Activated B cell treated with CpG ODN at 0.5 μM for 24 hours (primary cell): ENCODE measurements around the gene TPCN2. TPM values are rescaled to one million over a fixed set of nuclear protein-coding genes. Genes with fewer than 3 reads are reported as not detected.

Source experiments
- ATAC-seq: fragments of 200-7000 bp; cut with Tn5 transposase; one replicate; pipeline ENCODE4 v1.10.0; 2021; ENCODE audit warnings: low read depth, mild to moderate bottlenecking, moderate library complexity
- CTCF ChIA-PET: fragments of 350-600 bp; sonication (Branson Sonifier 250); formaldehyde crosslinking; loops from one replicate; lab custom pipeline; 2021; ENCODE audit warnings: antibody characterized with exemption; lab: Charles Lee
- POLR2A ChIA-PET: fragments of 350-600 bp; sonication (Branson Sonifier 250); formaldehyde crosslinking; loops from one replicate; lab custom pipeline; 2021; ENCODE audit warnings: antibody characterized with exemption; lab: Charles Lee
- DNase-seq: peaks from one replicate; pipeline ENCODE4 v3.0.0; 2022
- H3K27ac Mint-ChIP-seq: one replicate; pipeline ENCODE4 v1.8.0; 2020; ENCODE audit warnings: mixed read lengths
- H3K27me3 Mint-ChIP-seq: one replicate; pipeline ENCODE4 v1.8.0; 2021; ENCODE audit warnings: mixed read lengths
- H3K36me3 Mint-ChIP-seq: one replicate; pipeline ENCODE4 v1.8.0; 2021; ENCODE audit warnings: low read depth, mixed read lengths
- H3K4me1 Mint-ChIP-seq: one replicate; pipeline ENCODE4 v1.8.0; 2021; ENCODE audit warnings: mixed read lengths
- H3K4me3 Mint-ChIP-seq: one replicate; pipeline ENCODE4 v1.8.0; 2020; ENCODE audit warnings: mild to moderate bottlenecking, mixed read lengths
- H3K9me3 Mint-ChIP-seq: one replicate; pipeline ENCODE4 v1.8.0; 2020; ENCODE audit warnings: mixed read lengths
- intact Hi-C: fragments of 100-400 bp; cut with micrococcal nuclease; formaldehyde crosslinking; loops from one replicate; pipeline ENCODE4 v1.15.1; 2024
- total RNA-seq: library from RNA; stranded (reverse); gene quantifications from 2 replicates; pipeline ENCODE4 v1.2.3, GENCODE V29; 2022
- TF ChIP-seq, protein P1 (sequence below): fragments of 200-600 bp; IDR thresholded peaks from one replicate; pipeline ENCODE4 v1.8.0; 2022; ENCODE audit warnings: antibody characterized with exemption, mild to moderate bottlenecking

Gene TPCN2
- total RNA-seq, 1 donor from 2014 or later, result 35.4 TPM

DNA sequence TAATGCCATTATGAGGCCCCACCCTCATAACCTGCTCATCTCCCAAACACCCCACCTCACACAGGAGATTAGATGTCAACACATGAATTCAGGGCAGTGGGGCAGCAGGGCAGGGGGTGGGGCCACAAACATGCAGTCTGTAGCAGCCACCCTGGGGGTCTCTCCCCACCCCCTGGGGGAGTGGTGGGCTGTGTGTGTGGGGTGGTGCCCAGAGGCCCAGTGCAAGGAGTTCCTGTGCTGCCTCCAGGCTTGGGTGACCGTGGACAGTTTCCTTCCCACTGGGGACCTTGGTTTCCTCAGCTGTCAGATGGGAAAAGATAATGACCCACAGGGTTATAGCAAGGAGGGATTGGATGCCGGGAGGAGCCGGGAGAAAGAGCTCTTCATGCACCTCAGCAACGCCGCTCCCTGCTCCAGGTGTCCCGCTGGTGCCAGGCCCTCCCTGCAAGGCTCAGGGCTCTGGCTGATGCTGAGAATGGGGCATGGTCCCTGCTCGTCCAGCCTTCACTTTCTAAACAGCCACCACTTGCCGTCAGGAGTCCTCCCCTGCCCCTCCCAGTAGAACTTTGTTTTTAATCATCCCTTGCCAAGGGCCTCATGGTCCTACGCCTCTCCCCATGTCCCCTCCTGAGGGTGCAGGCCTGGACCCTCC lies 33.7 kb upstream of the TPCN2 start:
- POLR2A ChIA-PET, result no interaction called here
- peaks cover 22% of the 10 kb centered on the region for H3K27me3 Mint-ChIP-seq
- no peaks in the 10 kb centered on the region for H3K9me3 Mint-ChIP-seq
- CTCF ChIA-PET, result no interaction called here
- no peak for ATAC-seq
- H3K4me3 Mint-ChIP-seq, result no peak overlapping the region
- intact Hi-C loops, result no loop called here
- H3K4me1 Mint-ChIP-seq, result peaks cover 5% of the 10 kb centered on the region
- H3K27ac Mint-ChIP-seq, result no peak overlapping the region
- no peaks in the 10 kb centered on the region for H3K36me3 Mint-ChIP-seq
- TF ChIP-seq, protein P1, sequence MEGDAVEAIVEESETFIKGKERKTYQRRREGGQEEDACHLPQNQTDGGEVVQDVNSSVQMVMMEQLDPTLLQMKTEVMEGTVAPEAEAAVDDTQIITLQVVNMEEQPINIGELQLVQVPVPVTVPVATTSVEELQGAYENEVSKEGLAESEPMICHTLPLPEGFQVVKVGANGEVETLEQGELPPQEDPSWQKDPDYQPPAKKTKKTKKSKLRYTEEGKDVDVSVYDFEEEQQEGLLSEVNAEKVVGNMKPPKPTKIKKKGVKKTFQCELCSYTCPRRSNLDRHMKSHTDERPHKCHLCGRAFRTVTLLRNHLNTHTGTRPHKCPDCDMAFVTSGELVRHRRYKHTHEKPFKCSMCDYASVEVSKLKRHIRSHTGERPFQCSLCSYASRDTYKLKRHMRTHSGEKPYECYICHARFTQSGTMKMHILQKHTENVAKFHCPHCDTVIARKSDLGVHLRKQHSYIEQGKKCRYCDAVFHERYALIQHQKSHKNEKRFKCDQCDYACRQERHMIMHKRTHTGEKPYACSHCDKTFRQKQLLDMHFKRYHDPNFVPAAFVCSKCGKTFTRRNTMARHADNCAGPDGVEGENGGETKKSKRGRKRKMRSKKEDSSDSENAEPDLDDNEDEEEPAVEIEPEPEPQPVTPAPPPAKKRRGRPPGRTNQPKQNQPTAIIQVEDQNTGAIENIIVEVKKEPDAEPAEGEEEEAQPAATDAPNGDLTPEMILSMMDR, result no peak
- no peak for DNase-seq

DNA sequence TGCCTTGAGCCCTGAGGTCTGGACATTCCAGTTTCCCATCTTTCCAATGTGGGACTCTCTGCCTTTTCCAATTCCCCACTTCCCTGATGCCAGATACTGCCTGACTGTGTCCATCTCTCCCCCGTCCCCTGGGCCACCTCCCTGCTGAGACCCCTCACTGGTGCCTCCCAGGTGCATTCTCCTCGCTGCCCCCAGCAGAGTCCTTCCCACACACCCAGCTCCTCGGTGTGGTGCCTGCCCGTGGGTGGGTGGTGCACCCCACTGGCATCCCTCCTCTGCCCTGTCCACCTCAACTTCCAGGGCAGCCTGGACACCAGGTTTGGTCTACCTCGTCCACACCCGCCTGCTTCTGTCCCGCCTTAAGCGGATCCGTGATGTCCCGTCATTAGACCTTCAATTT lies 30.8 kb upstream of the TPCN2 start:
- H3K4me3 Mint-ChIP-seq, result no peak overlapping the region
- no peaks in the 10 kb centered on the region for H3K4me1 Mint-ChIP-seq
- H3K27me3 Mint-ChIP-seq, result peaks cover 9% of the 10 kb centered on the region
- intact Hi-C loops, result no loop called here
- DNase-seq, result no peak
- H3K27ac Mint-ChIP-seq, result no peak overlapping the region
- POLR2A ChIA-PET, result no interaction called here
- no peaks in the 10 kb centered on the region for H3K36me3 Mint-ChIP-seq
- CTCF ChIA-PET, result no interaction called here
- ATAC-seq, result no peak
- H3K9me3 Mint-ChIP-seq, result no peaks in the 10 kb centered on the region
- TF ChIP-seq, protein P1, result no peak

DNA sequence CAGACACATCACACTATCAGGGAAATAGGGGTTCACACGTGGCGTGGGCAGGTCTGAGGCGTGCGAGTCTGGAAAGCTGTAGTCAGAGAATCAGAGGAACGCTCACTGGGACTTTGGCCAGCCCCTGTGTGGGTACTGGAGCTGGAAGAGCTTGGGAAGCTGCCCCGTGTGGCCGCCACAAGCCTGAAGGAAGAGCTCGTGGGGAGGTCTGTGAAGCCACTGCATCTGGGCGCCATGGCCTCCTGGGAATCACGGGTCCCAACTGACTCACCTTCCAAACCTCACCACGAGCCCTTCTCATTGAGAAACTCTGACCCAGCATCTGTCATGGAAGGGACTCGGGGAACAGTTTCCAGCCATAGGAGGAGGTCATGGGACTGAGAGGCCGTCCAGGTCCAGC lies 29.8 kb upstream of the TPCN2 start:
- no peak overlapping the region for H3K27ac Mint-ChIP-seq
- ChIA-PET POLR2A (interaction anchor here (0.6 kb wide), 1 partner anchor 8 kb away, joined by 3 read pairs; no protein-coding TSS in a partner anchor), CTCF (no interaction called here)
- no peaks in the 10 kb centered on the region for H3K36me3 Mint-ChIP-seq
- no peak overlapping the region for H3K4me3 Mint-ChIP-seq
- no peaks in the 10 kb centered on the region for H3K9me3 Mint-ChIP-seq
- ATAC-seq (no peak), DNase-seq (no peak)
- H3K27me3 Mint-ChIP-seq, result peaks cover 7% of the 10 kb centered on the region
- TF ChIP-seq, protein P1, result no peak
- H3K4me1 Mint-ChIP-seq, result no peaks in the 10 kb centered on the region
- intact Hi-C loops, result no loop called here

DNA sequence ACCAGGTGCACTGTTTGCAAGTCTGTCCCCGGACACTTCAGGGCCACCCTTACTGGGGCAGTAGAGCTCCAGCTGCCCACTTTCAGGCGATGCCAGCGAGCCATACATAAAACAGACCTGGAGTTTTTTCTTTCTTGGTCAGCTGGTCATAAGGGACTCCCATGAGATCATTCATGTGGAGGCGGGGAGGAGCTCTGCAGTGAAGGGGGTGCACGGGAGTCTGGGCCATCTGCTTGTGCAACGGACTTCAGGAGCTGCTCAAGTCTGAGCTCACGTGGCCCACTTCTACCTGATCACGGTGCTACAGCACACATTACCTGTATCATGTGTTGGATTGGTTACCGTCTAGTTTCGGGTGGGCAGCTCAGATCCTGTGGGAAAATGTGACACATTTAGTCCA lies 26.5 kb upstream of the TPCN2 start:
- no peaks in the 10 kb centered on the region for H3K4me1 Mint-ChIP-seq
- intact Hi-C loops, result no loop called here
- ATAC-seq (no peak), DNase-seq (no peak)
- H3K4me3 Mint-ChIP-seq, result no peak overlapping the region
- TF ChIP-seq, protein P1, result no peak
- no peak overlapping the region for H3K27ac Mint-ChIP-seq
- peaks cover 5% of the 10 kb centered on the region for H3K27me3 Mint-ChIP-seq
- no peaks in the 10 kb centered on the region for H3K36me3 Mint-ChIP-seq
- no peaks in the 10 kb centered on the region for H3K9me3 Mint-ChIP-seq
- POLR2A ChIA-PET, result no interaction called here
- CTCF ChIA-PET, result no interaction called here

DNA sequence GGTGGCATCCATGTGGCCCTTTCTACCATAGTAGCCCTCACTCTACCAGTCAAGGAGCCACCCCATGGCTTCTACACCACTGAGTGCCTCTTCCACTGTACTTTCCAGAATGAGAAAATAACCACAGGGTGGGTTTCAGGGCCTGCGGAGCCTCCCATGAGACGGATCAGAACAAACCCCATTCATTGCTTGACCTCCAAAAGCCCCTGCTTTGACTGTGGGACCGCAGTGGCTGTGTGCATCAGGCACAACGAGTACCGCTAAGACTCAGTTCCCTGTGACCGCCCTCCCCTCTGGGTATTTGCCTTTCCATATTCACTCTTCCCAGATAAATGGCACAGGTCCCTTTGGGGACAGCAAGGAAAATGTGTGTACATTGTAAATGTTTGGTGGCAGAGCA lies 24.2 kb upstream of the TPCN2 start:
- intact Hi-C loops, result no loop called here
- no peaks in the 10 kb centered on the region for H3K9me3 Mint-ChIP-seq
- no peak overlapping the region for H3K27ac Mint-ChIP-seq

More for the DNA sequence above, 24.2 kb upstream of the TPCN2 start:
- Mint-ChIP-seq H3K4me1 (no peaks in the 10 kb centered on the region), H3K27me3 (peaks cover 5% of the 10 kb centered on the region), H3K36me3 (no peaks in the 10 kb centered on the region), H3K4me3 (no peak overlapping the region)
- DNase-seq, result no peak
- no peak for ATAC-seq
- CTCF ChIA-PET, result no interaction called here
- TF ChIP-seq, protein P1, result no peak
- POLR2A ChIA-PET, result interaction anchor here (0.8 kb wide), 1 partner anchor 80 kb away, joined by 4 read pairs; no protein-coding TSS in a partner anchor
